NCI-H128 (cell line): ENCODE results near the gene MKKS.

Source experiments
- DNase-seq: peaks from one replicate; lab custom pipeline; 2025; ENCODE audit not compliant: unreplicated experiment; lab: John Stamatoyannopoulos, UW

The MKKS gene

GRCh38 chr20:10370091-10370887, 63.7 kb downstream of the MKKS start:
- DNase-seq: no peak

GRCh38 chr20:10369723-10370090, 64.3 kb downstream of the MKKS start:
- DNase-seq: no peak

GRCh38 chr20:10368702-10369041, 65.3 kb downstream of the MKKS start:
- no peak for DNase-seq

DNA sequence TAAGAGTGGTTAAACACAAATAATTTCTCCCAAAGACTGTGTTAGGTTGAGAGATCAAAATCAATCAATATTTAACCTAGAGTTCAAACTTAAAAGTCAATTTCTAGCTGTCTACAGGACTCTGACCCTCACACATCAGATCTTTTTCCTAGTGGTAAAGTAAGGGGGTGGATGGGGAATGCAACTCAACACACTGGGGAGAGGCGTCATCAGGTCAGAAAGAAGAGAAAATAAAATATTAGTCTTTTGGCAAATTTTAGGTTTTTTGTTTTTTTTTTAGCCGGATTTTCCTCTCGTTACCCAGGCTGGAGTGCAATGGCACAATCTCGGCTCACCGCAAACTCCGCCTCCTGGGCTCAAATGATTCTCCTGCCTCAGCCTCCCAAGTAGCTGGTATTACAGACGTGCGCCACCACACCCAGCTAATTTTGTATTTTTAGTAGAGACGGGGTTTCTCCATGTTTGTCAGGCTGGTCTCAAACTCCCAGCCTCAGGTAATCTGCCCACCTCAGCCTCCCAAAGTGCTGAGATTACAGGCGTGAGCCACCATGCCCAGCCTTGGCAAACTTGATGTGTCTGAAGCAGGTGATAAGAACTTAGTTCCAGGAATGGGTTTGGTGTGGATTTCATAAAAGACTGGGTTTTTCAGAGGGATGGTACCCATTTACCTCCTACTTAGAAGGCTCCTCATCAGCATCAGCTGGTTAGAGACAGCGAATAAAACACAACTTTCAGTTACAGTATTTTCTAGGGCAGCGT, 65.9 kb downstream of the MKKS start:
- no peak for DNase-seq

GRCh38 chr20:10367693-10367942, 66.4 kb downstream of the MKKS start:
- DNase-seq: no peak

DNA sequence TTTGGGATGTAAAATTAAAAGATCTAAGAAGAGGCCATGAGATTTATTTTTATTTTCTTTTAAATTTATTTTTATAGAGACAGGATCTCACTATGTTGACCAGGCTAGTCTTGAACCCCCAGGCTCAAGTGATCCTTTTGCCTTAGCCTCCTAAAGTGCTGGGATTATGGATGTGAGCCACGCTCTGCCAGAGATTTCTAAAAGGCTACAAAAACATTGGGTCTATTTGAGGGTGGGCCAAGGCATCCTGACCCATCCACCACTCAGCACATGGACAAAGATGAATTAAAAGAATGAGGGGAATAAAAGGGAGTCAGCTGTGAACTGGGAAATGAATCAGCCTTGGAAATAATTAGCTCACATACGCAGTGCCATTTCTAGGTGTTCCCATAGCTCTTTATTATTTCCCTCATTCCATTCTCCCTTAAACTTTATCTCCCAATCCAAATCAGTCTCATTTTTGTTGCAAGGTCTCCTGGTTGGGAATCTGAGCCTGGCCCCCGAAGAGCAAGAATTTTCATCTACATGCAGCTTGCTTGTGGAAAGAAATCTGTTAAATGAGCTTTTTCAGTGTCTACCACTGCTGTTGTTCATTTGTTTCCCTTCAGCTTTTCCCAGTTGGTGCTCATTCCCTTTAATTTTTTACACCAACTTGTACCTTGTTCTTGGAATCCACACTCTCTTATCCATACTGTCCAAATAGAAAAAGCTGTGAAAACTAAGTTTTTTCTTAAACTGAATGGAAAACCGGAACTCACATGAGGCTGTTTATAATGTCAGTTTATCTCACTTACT, 66.9 kb downstream of the MKKS start:
- DNase-seq: no peak

- DNase-seq: no peak
These were observed 71.3 kb downstream of the MKKS start for GRCh38 chr20:10362674-10363073.

DNA sequence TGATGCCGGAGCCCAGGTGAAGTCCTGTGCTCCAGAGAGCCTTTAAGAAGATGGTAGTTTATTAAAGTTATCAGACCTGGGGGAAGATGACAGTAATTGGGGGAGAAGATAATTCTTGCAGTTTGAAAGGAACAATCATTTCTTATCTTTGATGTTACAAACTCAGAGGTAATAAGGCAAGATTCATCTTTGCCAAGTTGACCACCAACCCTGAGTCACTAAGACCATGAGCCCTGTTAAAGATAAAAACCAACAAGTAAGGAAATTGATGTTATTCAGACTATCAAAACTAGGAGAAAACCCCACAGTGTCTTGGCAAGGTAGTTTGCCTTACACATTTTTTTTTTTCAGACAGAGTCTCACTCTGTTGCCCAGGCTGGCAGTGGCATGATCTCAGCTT, 73.1 kb downstream of the MKKS start:
- DNase-seq: no peak

- no peak for DNase-seq
These were observed 74.4 kb downstream of the MKKS start for GRCh38 chr20:10359621-10360040.

- DNase-seq: no peak
These were observed 76.0 kb downstream of the MKKS start for GRCh38 chr20:10357974-10358373.

DNA sequence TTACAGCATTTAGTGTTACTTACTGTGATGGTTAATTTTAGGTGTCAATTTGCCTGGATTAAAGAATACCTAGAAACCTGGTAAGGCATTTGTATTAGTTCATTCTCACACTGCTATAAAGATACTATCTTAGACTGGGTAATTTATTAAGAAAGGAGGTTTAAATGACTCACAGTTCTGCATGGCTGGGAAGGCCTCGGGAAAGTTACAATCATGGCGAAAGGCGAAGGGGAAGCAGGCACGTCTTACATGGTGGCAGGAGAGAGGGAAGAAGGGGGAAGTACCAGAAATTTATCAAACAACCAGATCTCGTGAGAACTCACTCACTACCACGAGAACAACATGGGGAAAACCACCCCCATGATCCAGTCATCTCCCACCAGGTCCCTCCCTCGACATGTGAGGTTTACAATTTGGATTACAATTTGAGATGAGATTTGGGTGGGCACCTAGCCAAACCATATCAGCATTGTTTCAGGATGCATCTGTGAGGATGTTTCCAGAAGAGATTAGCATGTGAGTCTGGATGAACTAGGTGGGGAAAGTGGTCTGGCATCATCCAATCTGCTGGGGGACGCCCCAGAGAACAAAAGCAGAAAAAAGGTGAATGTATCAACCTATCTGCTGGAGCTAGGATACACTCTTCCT, 76.8 kb downstream of the MKKS start:
- DNase-seq: no peak

DNA sequence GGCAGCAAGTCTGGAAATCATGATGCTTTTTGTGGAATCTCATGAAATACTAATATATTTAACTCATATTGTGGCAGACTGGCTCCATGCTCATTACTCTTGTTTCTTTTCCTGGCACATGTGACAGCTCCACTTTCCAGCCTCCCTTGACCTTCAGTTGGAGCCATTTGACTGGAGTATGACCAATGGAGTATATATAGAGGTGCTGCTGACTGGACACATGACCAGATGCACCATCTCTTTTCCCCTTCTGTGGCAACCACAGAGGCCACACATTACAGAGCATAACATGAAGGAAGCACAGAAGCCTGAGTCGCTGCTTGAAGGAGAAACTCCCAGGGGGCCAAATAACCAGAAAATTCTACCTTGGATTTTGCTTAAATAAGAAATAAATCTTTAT, 77.4 kb downstream of the MKKS start:
- DNase-seq: no peak

GRCh38 chr20:10352934-10353824, 80.8 kb downstream of the MKKS start:
- DNase-seq: no peak
